Measurements from ENCODE around the gene CPLANE1. TPM values are rescaled to one million over a fixed set of nuclear protein-coding genes. Genes with fewer than 3 reads are reported as not detected.

The CPLANE1 gene
- total and polyA plus RNA-seq, 2 of the 4 experiments (the other 2 are of a cell fraction) = 4.4 to 17.9 TPM

GRCh38 chr5:37153661-37154060 lies 95.5 kb downstream of the CPLANE1 start:
- 100% methylated on average over 1 of the region's 3 CpGs; no CpG with 5 or more reads in 1 of the 2 experiments for WGBS, 2 experiments (ENCODE audit: extremely low coverage in 2 of 2, insufficient read length in 1 of 2)
- POLR2A ChIA-PET (ENCODE audit: unreplicated experiment) = no interaction called here
- no peak overlapping the region for H3K18ac ChIP-seq (ENCODE audit: low read depth, low read length)

More at GRCh38 chr5:37153661-37154060, 95.5 kb downstream of the CPLANE1 start:
- Histone ChIP-seq H2AK5ac (ENCODE audit: low read depth, low read length) (no peak overlapping the region), H2BK120ac (ENCODE audit: low read depth, low read length) (no peak overlapping the region), H3K4ac (ENCODE audit: low read depth, low read length) (no peak overlapping the region), H3K36me3 (ENCODE audit: control insufficient read depth, insufficient read depth, low read length) (peaks cover 21% of the 10 kb centered on the region), H3K4me3 (ENCODE audit: insufficient read depth, low read depth, low read length) (no peak overlapping the region), H3K27me3 (ENCODE audit: control insufficient read depth, insufficient read depth, low read length) (no peaks in the 10 kb centered on the region), H4K8ac (ENCODE audit: low read depth in 2 of 2, low read length in 2 of 2) (no peak overlapping the region), H3K56ac (ENCODE audit: extremely low read depth, insufficient read depth, low read length) (no peak overlapping the region), H3K9ac (ENCODE audit: low read depth, low read length) (no peak overlapping the region), H2AK9ac (replicated peaks; ENCODE audit: low read depth, low read length, poor library complexity) (no peak overlapping the region), H3K9me1 (ENCODE audit: insufficient read depth, low read length) (no peaks in the 10 kb centered on the region; the same call in 1 of the 2 replicates), H3K4me2 (ENCODE audit: low read depth, low read length) (no peak overlapping the region), H2BK5ac (ENCODE audit: low read depth, low read length, poor library complexity, severe bottlenecking) (no peak overlapping the region), H2BK15ac (ENCODE audit: low read depth, low read length) (no peak overlapping the region), H3K23ac (ENCODE audit: low read depth, low read length) (no peak overlapping the region), H3K9me3 (ENCODE audit: control insufficient read depth, insufficient read depth, low read length) (no peaks in the 10 kb centered on the region), H3K14ac (replicated peaks; ENCODE audit: low read depth, low read length) (no peak overlapping the region), H4K91ac (ENCODE audit: insufficient read depth, low read depth, low read length) (no peak overlapping the region), H2BK20ac (ENCODE audit: low read depth, low read length) (no peak overlapping the region), H2AFZ (replicated peaks; ENCODE audit: low read length, poor library complexity) (no peak overlapping the region), H3K4me1 (ENCODE audit: control insufficient read depth, insufficient read depth, low read length) (no peaks in the 10 kb centered on the region), H3K79me1 (ENCODE audit: low read depth in 1 of 2, low read length in 2 of 2) (no peaks in the 10 kb centered on the region), H4K5ac (ENCODE audit: low read depth, low read length) (no peak overlapping the region), H3K27ac (ENCODE audit: insufficient read depth, low read length) (no peak overlapping the region), H4K20me1 (ENCODE audit: insufficient read depth, low read length) (no peaks in the 10 kb centered on the region)
- no peak for ATAC-seq (ENCODE audit: low read depth)
- CTCF ChIA-PET = interaction anchor here (1.5 kb wide), 1 partner anchor 11 kb away, joined by 5 read pairs; no protein-coding TSS in a partner anchor
- DNase-seq = no peak
- intact Hi-C loops (cut with micrococcal nuclease) = no loop called here
- no TSS peak for BruUV-seq (replicated peaks)
- TF ChIP-seq MAFK (IDR thresholded peaks at IDR 0.05; ENCODE audit: low read depth, low read length) (no peak), CEBPB (IDR thresholded peaks at IDR 0.05; ENCODE audit: low read depth, low read length) (no peak), CHD1 (IDR thresholded peaks at IDR 0.05; ENCODE audit: low read depth, low read length) (no peak), NFE2L2 (IDR thresholded peaks at IDR 0.05; ENCODE audit: low read depth, low read length) (no peak), RFX5 (IDR thresholded peaks at IDR 0.05; ENCODE audit: low read depth, low read length) (no peak), RCOR1 (IDR thresholded peaks at IDR 0.05; ENCODE audit: insufficient replicate concordance, low read length) (no peak), FOS (IDR thresholded peaks at IDR 0.05; ENCODE audit: low read depth, low read length) (no peak), ELK1 (IDR thresholded peaks at IDR 0.05; ENCODE audit: borderline replicate concordance, low read depth, low read length) (no peak), MAZ (IDR thresholded peaks at IDR 0.05; ENCODE audit: borderline replicate concordance, low read depth, low read length) (no peak), RAD21 (IDR thresholded peaks at IDR 0.05; ENCODE audit: low read length) (no peak), POLR2A (IDR thresholded peaks at IDR 0.05; ENCODE audit: low read depth, low read length) (no peak), BHLHE40 (IDR thresholded peaks at IDR 0.05; ENCODE audit: low read depth, low read length) (no peak), SMC3 (IDR thresholded peaks at IDR 0.05; ENCODE audit: low read depth, low read length) (no peak), MXI1 (IDR thresholded peaks at IDR 0.05; ENCODE audit: borderline replicate concordance, low read depth, low read length) (no peak)
- TF ChIP-seq, protein P1, sequence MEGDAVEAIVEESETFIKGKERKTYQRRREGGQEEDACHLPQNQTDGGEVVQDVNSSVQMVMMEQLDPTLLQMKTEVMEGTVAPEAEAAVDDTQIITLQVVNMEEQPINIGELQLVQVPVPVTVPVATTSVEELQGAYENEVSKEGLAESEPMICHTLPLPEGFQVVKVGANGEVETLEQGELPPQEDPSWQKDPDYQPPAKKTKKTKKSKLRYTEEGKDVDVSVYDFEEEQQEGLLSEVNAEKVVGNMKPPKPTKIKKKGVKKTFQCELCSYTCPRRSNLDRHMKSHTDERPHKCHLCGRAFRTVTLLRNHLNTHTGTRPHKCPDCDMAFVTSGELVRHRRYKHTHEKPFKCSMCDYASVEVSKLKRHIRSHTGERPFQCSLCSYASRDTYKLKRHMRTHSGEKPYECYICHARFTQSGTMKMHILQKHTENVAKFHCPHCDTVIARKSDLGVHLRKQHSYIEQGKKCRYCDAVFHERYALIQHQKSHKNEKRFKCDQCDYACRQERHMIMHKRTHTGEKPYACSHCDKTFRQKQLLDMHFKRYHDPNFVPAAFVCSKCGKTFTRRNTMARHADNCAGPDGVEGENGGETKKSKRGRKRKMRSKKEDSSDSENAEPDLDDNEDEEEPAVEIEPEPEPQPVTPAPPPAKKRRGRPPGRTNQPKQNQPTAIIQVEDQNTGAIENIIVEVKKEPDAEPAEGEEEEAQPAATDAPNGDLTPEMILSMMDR (conservative IDR thresholded peaks at IDR 0.05; ENCODE audit: low read depth, low read length) = no peak
- TF ChIP-seq, protein P2, sequence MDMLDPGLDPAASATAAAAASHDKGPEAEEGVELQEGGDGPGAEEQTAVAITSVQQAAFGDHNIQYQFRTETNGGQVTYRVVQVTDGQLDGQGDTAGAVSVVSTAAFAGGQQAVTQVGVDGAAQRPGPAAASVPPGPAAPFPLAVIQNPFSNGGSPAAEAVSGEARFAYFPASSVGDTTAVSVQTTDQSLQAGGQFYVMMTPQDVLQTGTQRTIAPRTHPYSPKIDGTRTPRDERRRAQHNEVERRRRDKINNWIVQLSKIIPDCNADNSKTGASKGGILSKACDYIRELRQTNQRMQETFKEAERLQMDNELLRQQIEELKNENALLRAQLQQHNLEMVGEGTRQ (IDR thresholded peaks at IDR 0.05; ENCODE audit: low read depth, low read length) = no peak
- in situ Hi-C loops (cut with MboI; ENCODE audit: low sequenced_read_pairs) = no loop called here
- dilution Hi-C loops (cut with HindIII; ENCODE audit: low sequenced_read_pairs, unreplicated experiment) = no loop called here
